K562 (cell line): ENCODE data around the gene MATCAP1. TPM values are rescaled to one million over a fixed set of nuclear protein-coding genes. Genes with fewer than 3 reads are reported as not detected.

ENCODE experiments used
- ATAC-seq: fragments of 200-7000 bp; cut with Tn5 transposase; 3 replicates; pipeline ENCODE4 v1.9.1; 2020; ENCODE audit warnings: moderate library complexity
- BruUV-seq: library from RNA; stranded (reverse); fragments of 400-500 nt; replicated peaks from 2 replicates; lab custom pipeline; 2021; lab: Mats Ljungman, UMichigan
- CTCF ChIA-PET: fragments of 300-600 bp; formaldehyde crosslinking; extraction: SDS; loops from one replicate; lab custom pipeline; 2021; ENCODE audit warnings: low intra/inter-chr PET ratio; lab: Yijun Ruan, JAX
- POLR2A ChIA-PET: fragments of 300-600, 350-650 bp; sonication (Branson Sonifier 250); formaldehyde crosslinking; extraction: SDS; loops from one replicate; lab custom pipeline; 2021; ENCODE audit warnings: antibody characterized with exemption, inconsistent platforms; lab: Yijun Ruan, JAX
- DNase-seq, 4 experiments: peaks; one replicate each; pipeline versions ENCODE4 v3.0.0 to v3.0.0-alpha.2; 2011 to 2018; ENCODE audit warnings: low spot score in 3 of 4, mixed read lengths in 3 of 4; ENCODE audit errors: extremely low read depth in 1 of 4
- FAIRE-seq: peaks from 2 replicates; lab custom pipeline; 2011; peaks lifted over from hg19 to GRCh38; lab: Jason Lieb, UNC
- H2AFZ ChIP-seq: 2 replicates; pipeline ENCODE4 v1.6.0; 2011; ENCODE audit warnings: low read depth, low read length, control low read depth, inconsistent platforms
- H3K27ac ChIP-seq: fragments of 200-600 bp; 3 replicates; pipeline ENCODE4 v1.8.0; 2011; ENCODE audit warnings: low read depth, mild to moderate bottlenecking, control low read depth, inconsistent platforms, low read length, moderate library complexity, mixed read lengths; ENCODE audit errors: extremely low read depth
- H3K27me3 ChIP-seq, 2 experiments: fragments of 300-600 bp in 1 of 2; 2 replicates in 1 of 2; 3 replicates in 1 of 2; pipeline versions ENCODE4 v1.6.0 to v1.8.0; 2011; ENCODE audit warnings: inconsistent platforms in 2 of 2, low read length in 2 of 2, mild to moderate bottlenecking in 1 of 2, mixed read lengths in 1 of 2, moderate library complexity in 1 of 2; ENCODE audit not compliant: control insufficient read depth in 2 of 2, insufficient read depth in 2 of 2
- H3K36me3 ChIP-seq: fragments of 300-600 bp; 3 replicates; pipeline ENCODE4 v1.8.0; 2011; ENCODE audit warnings: mild to moderate bottlenecking, low read length, inconsistent platforms; ENCODE audit not compliant: control insufficient read depth, insufficient read depth
- H3K4me1 ChIP-seq, 2 experiments: fragments of 200-600 bp in 1 of 2; replicated peaks in 1 of 2; 2 replicates in 1 of 2; 3 replicates in 1 of 2; pipeline versions ENCODE4 v1.5.1 to v1.8.0; 2011; ENCODE audit warnings: inconsistent platforms in 2 of 2, low read length in 2 of 2, mild to moderate bottlenecking in 1 of 2, mixed read lengths in 1 of 2, moderate library complexity in 1 of 2; ENCODE audit not compliant: control insufficient read depth in 2 of 2, insufficient read depth in 2 of 2
- H3K4me2 ChIP-seq: 2 replicates; pipeline ENCODE4 v1.6.1; 2011; ENCODE audit warnings: low read length, control low read depth, inconsistent platforms, mixed read lengths; ENCODE audit not compliant: insufficient read depth
- H3K4me3 ChIP-seq: fragments of 200-600 bp; sonication (generic), shearing (Covaris generic); 2 replicates; pipeline ENCODE4 v1.5.1; 2016; ENCODE audit warnings: control low read depth, inconsistent platforms
- H3K79me2 ChIP-seq: fragments of 200-600 bp; 3 replicates; pipeline ENCODE4 v1.8.0; 2011; ENCODE audit warnings: low read length, inconsistent platforms; ENCODE audit not compliant: control insufficient read depth, insufficient read depth
- H3K9ac ChIP-seq, 2 experiments: 2 replicates each; pipeline versions ENCODE4 v1.6.0 to v1.6.1; 2011; ENCODE audit warnings: low read depth in 2 of 2, low read length in 2 of 2, control low read depth in 1 of 2, inconsistent platforms in 1 of 2, mild to moderate bottlenecking in 1 of 2, mixed read lengths in 1 of 2; ENCODE audit not compliant: insufficient read depth in 1 of 2
- H3K9me1 ChIP-seq: one replicate; pipeline ENCODE4 v1.6.0; 2011; ENCODE audit warnings: inconsistent platforms, mild to moderate bottlenecking, low read length, moderate library complexity; ENCODE audit not compliant: control insufficient read depth, insufficient read depth
- H3K9me3 ChIP-seq: replicated peaks from 2 replicates; pipeline ENCODE4 v1.5.1; 2011; ENCODE audit warnings: low read depth, low read length, inconsistent platforms; ENCODE audit not compliant: control insufficient read depth, insufficient read depth
- H4K20me1 ChIP-seq: replicated peaks from 2 replicates; pipeline ENCODE4 v1.6.1; 2011; ENCODE audit warnings: low read length, inconsistent platforms, mixed read lengths; ENCODE audit not compliant: control insufficient read depth, insufficient read depth
- BRD9 ChIP-seq: fragments of 450-650 bp; IDR thresholded peaks from 2 replicates; pipeline ENCODE4 v1.6.1; 2018; ENCODE audit warnings: low read depth; ENCODE audit not compliant: partially characterized antibody
- CBX3 ChIP-seq, 2 experiments: IDR thresholded peaks; 1 replicate in 1 of 2; 2 replicates in 1 of 2; pipeline ENCODE4 v1.6.1; 2012; ENCODE audit warnings: inconsistent platforms in 2 of 2, low read length in 2 of 2, borderline replicate concordance in 1 of 2, control low read depth in 1 of 2
- CEBPB ChIP-seq: fragments of 450-650 bp; IDR thresholded peaks from 2 replicates; pipeline ENCODE4 v1.6.1; 2016; ENCODE audit warnings: missing genetic modification characterization, missing compliant biosample characterization
- CHD7 ChIP-seq: fragments of 200-600 bp; sonication (generic); IDR thresholded peaks from one replicate; pipeline ENCODE4 v1.6.1; 2012; ENCODE audit warnings: mild to moderate bottlenecking, low read depth, low read length, inconsistent platforms
- FOS ChIP-seq: IDR thresholded peaks from 3 replicates; pipeline ENCODE4 v1.6.1; 2011; ENCODE audit not compliant: insufficient read length; ENCODE audit errors: extremely low read depth
- MAX ChIP-seq: sonication (generic); formaldehyde crosslinking; IDR thresholded peaks from 2 replicates; pipeline ENCODE4 v1.9.0; 2022; ENCODE audit warnings: mild to moderate bottlenecking, missing genetic modification reagents
- RBM39 ChIP-seq: fragments of 200-400 bp; formaldehyde crosslinking; optimal IDR thresholded peaks from 2 replicates; pipeline ENCODE3; 2018; ENCODE audit warnings: low read depth, low read length
- SRSF1 ChIP-seq: fragments of 200-400 bp; formaldehyde crosslinking; IDR thresholded peaks from 2 replicates; pipeline ENCODE4 v1.6.1; 2017; ENCODE audit warnings: mild to moderate bottlenecking, low read depth, low read length, moderate library complexity
- TFAP4 ChIP-seq: sonication (generic); formaldehyde crosslinking; IDR thresholded peaks from 2 replicates; pipeline ENCODE4 v1.8.0; 2022; ENCODE audit warnings: missing genetic modification reagents, mild to moderate bottlenecking, moderate library complexity, borderline replicate concordance
- ZNF444 ChIP-seq: fragments of 250-450 bp; sonication (Bioruptor Pico); IDR thresholded peaks from 2 replicates; pipeline ENCODE4 v1.4.0; 2020; ENCODE audit warnings: mild to moderate bottlenecking, moderate library complexity
- ZNF780A ChIP-seq: fragments of 250-450 bp; sonication (Bioruptor Pico); IDR thresholded peaks from 2 replicates; pipeline ENCODE4 v1.5.0; 2021; ENCODE audit warnings: mild to moderate bottlenecking
- WGBS: fragments of 100-300 bp; shearing (Covaris generic); methylation state at CpG from one replicate; pipeline ENCODE4 v1.1.6; 2016; ENCODE audit warnings: low coverage, mixed read lengths; ENCODE audit not compliant: insufficient coverage; ENCODE audit errors: missing lambda C conversion rate; 5-methylcytosine and 5-hydroxymethylcytosine counted together
- in situ Hi-C: fragments of 300-500 bp; cut with MboI; formaldehyde crosslinking; loops from 4 replicates; pipeline ENCODE4 v1.15.0; 2018; ENCODE audit warnings: inconsistent platforms, mixed read lengths
- intact Hi-C: fragments of 100-400 bp; cut with micrococcal nuclease; formaldehyde crosslinking; loops from 2 replicates; pipeline ENCODE4 v1.14.2; 2022
- polyA plus RNA-seq, 8 experiments: library from polyadenylated mRNA; depleted of rRNA in 4 of 8; stranded (reverse) in 5 of 8; unstranded in 3 of 8; fragments of >200 nt; fragmentation: Nextera tagmentation in 2 of 8; fragmentation: Illumina TruSeq in 1 of 8; extraction: Ambion mirVana in 2 of 8; extraction: Trizol in 1 of 8; gene quantifications; 2 replicates each; pipeline versions ENCODE4 v1.2.1 to v1.2.3, GENCODE V29; 2011 to 2014; ENCODE audit warnings: inconsistent platforms in 1 of 8, missing spikeins in 1 of 8
- total RNA-seq, 7 experiments: library from RNA; depleted of rRNA in 6 of 7; stranded (reverse); fragments of >200 nt in 6 of 7; fragmentation: Illumina TruSeq in 2 of 7; extraction: Trizol in 2 of 7; gene quantifications; 2 replicates each; pipeline versions ENCODE4 v1.2.1 to v1.2.3, GENCODE V29; 2011 to 2021; ENCODE audit warnings: low replicate concordance in 1 of 7

MATCAP1 gene
- total and polyA plus RNA-seq, 9 of the 15 experiments (the other 6 are each of a cell fraction or from before 2014, with no cell fraction given) = 3.4 to 20.5 (median 10.3) TPM

- in situ Hi-C loops (no loop called here), intact Hi-C loops (no loop called here)
- peaks cover 40% of the 10 kb centered on the region for H3K79me2 ChIP-seq
- ChIA-PET CTCF (no interaction called here), POLR2A (interaction anchor here (2.2 kb wide), 1 partner anchor 12 kb away, joined by 9 read pairs; no protein-coding TSS in a partner anchor)
- no peaks in the 10 kb centered on the region for H3K27me3 ChIP-seq
- no peaks in the 10 kb centered on the region for H3K9me3 ChIP-seq
- WGBS = 100% methylated on average over 1 of the region's 1 CpG
- no peak for DNase-seq
- FAIRE-seq = no peak
- peaks cover 17 to 59% of the 10 kb centered on the region in 2 experiments for H3K4me1 ChIP-seq
- peaks cover 84% of the 10 kb centered on the region for H3K36me3 ChIP-seq
- H2AFZ ChIP-seq = no peak overlapping the region
- H3K4me3 ChIP-seq = no peak overlapping the region
- no peak overlapping the region for H3K27ac ChIP-seq
- H3K9ac ChIP-seq = peak overlapping the region in 1 of 2 experiments; percentile 38; a peak in 1 of 4 replicates
- no peaks in the 10 kb centered on the region for H3K9me1 ChIP-seq
- H3K4me2 ChIP-seq = no peak overlapping the region
- no TSS peak for BruUV-seq
- no peak for ATAC-seq
- H4K20me1 ChIP-seq = no peaks in the 10 kb centered on the region
- TF ChIP-seq BRD9 (no peak), CHD7 (no peak), ZNF780A (CRISPR knock-in tag) (no peak), MAX (no peak), SRSF1 (no peak), CEBPB (tag) (no peak), CBX3 (IDR thresholded peaks at IDR 0.05; ENCODE audit: borderline replicate concordance in 1 of 2, low read length in 2 of 2) (no peak), RBM39 (no peak), FOS (no peak), TFAP4 (CRISPR knock-in tag) (no peak), ZNF444 (no peak)
Observed at GRCh38 chr16:67196881-67197280, 13.1 kb upstream of the MATCAP1 start.
